ENCODE results near the gene NR1I3. TPM values are rescaled to one million over a fixed set of nuclear protein-coding genes. Genes with fewer than 3 reads are reported as not detected.

NR1I3 gene
- total RNA-seq, 4 donors from 2014 or later = not detected

GRCh38 chr1:161191971-161192370 lies 46.0 kb downstream of the NR1I3 start:
- no peaks in the 10 kb centered on the region for H3K9me3 ChIP-seq
- no peak overlapping the region for H3K4me3 ChIP-seq (replicated peaks in 1 of 3)
- intact Hi-C loops (cut with DNase I) = loop anchor here (10.0 kb wide), 1 partner anchor 193 kb away; no protein-coding TSS in a partner anchor
- WGBS, 2 donors = 65 to 68% methylated on average over 8 of the region's 8 CpGs
- TF ChIP-seq POLR2A (IDR thresholded peaks at IDR 0.05) = no peak
- TF ChIP-seq, protein P1, sequence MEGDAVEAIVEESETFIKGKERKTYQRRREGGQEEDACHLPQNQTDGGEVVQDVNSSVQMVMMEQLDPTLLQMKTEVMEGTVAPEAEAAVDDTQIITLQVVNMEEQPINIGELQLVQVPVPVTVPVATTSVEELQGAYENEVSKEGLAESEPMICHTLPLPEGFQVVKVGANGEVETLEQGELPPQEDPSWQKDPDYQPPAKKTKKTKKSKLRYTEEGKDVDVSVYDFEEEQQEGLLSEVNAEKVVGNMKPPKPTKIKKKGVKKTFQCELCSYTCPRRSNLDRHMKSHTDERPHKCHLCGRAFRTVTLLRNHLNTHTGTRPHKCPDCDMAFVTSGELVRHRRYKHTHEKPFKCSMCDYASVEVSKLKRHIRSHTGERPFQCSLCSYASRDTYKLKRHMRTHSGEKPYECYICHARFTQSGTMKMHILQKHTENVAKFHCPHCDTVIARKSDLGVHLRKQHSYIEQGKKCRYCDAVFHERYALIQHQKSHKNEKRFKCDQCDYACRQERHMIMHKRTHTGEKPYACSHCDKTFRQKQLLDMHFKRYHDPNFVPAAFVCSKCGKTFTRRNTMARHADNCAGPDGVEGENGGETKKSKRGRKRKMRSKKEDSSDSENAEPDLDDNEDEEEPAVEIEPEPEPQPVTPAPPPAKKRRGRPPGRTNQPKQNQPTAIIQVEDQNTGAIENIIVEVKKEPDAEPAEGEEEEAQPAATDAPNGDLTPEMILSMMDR (IDR thresholded peaks at IDR 0.05) = no peak
- H3K27ac ChIP-seq = no peak overlapping the region
- peaks cover 0 to 7% of the 10 kb centered on the region in 2 donors for H3K4me1 ChIP-seq
- no peak for DNase-seq
- H3K36me3 ChIP-seq = no peaks in the 10 kb centered on the region
- no peaks in the 10 kb centered on the region for H3K27me3 ChIP-seq

DNA sequence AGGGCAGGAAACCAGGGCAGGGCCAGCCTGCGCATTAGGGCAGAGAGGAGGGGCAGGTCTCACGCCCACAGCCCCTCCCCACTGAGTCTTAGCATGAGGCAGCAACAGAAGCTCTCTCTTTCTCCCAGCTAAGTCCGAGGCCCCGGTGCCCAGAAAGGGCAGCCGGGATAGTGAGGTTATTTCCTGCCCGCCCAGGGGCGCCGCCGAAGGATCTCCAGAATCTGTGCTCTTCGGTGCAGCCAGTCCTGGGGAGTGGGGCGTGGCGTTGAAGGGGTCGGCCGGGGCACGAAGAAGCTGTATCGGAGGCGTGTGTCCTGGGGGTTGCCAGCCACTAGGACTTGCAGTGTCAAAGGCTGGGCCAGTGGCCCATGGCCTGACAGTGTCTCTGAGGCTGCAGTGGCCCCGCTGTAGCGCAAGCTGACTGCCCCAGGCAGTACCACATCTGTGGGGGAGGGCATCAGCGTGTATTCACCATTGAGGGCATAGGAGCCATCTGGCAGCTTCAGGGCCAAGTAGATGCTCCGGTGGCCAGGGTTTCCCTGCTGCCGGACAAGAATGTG lies 47.0 kb downstream of the NR1I3 start:
- no peak for DNase-seq
- H3K9me3 ChIP-seq = no peaks in the 10 kb centered on the region
- intact Hi-C loops (cut with DNase I) = loop anchor here (10.0 kb wide), 1 partner anchor 194 kb away; no protein-coding TSS in a partner anchor
- no peaks in the 10 kb centered on the region for H3K36me3 ChIP-seq
- TF ChIP-seq, protein P1 (IDR thresholded peaks at IDR 0.05) = no peak
- no peak for TF ChIP-seq POLR2A (IDR thresholded peaks at IDR 0.05)
- WGBS, 2 donors = 42 to 47% methylated on average over 2 to 17 of the region's 22 CpGs
- H3K4me1 ChIP-seq = peaks cover 0 to 8% of the 10 kb centered on the region in 2 donors
- H3K4me3 ChIP-seq (replicated peaks in 1 of 3) = no peak overlapping the region
- H3K27ac ChIP-seq = no peak overlapping the region
- no peaks in the 10 kb centered on the region for H3K27me3 ChIP-seq

DNA sequence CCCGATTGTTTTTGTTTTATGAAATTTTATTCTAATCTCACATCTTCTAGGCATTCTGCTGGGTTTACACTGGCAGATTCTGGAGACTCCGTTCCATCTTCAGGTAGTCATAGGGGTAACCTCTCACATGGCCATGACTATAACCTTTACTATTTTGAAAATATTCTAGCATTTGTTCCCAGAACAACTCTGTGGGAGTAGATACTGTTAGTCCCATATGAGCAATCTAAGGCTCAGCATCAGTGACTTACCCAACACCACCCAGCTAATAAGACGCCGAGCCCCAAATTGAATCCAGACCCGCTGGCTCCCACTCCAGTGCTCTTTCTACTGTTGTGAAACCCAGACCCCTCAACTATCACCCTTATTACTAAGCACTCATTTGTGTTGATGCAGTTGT lies 49.0 kb downstream of the NR1I3 start:
- intact Hi-C loops (cut with DNase I) = no loop called here
- DNase-seq = no peak
- Histone ChIP-seq H3K27ac (no peak overlapping the region), H3K36me3 (no peaks in the 10 kb centered on the region), H3K27me3 (no peaks in the 10 kb centered on the region), H3K4me1 (peaks cover 0 to 16% of the 10 kb centered on the region in 2 donors), H3K9me3 (no peaks in the 10 kb centered on the region), H3K4me3 (replicated peaks in 1 of 3) (no peak overlapping the region)
- 86 to 90% methylated on average over 5 of the region's 5 CpGs for WGBS, 2 donors
- TF ChIP-seq, protein P1 (IDR thresholded peaks at IDR 0.05) = no peak
- no peak for TF ChIP-seq POLR2A (IDR thresholded peaks at IDR 0.05)

GRCh38 chr1:161188381-161188780 lies 49.6 kb downstream of the NR1I3 start:
- no peaks in the 10 kb centered on the region for H3K9me3 ChIP-seq
- H3K27ac ChIP-seq = no peak overlapping the region
- peaks cover 0 to 13% of the 10 kb centered on the region in 2 donors for H3K4me1 ChIP-seq
- WGBS, 2 donors = 80 to 82% methylated on average over 6 of the region's 6 CpGs
- no peak for DNase-seq
- no peak overlapping the region for H3K4me3 ChIP-seq (replicated peaks in 1 of 3)
- intact Hi-C loops (cut with DNase I) = no loop called here
- H3K27me3 ChIP-seq = no peaks in the 10 kb centered on the region
- TF ChIP-seq, protein P1 (IDR thresholded peaks at IDR 0.05) = no peak
- no peak for TF ChIP-seq POLR2A (IDR thresholded peaks at IDR 0.05)
- H3K36me3 ChIP-seq = no peaks in the 10 kb centered on the region

- 68 to 79% methylated on average over 3 of the region's 3 CpGs for WGBS, 2 donors
- intact Hi-C loops (cut with DNase I) = no loop called here
- Histone ChIP-seq H3K4me3 (replicated peaks in 1 of 3) (no peak overlapping the region), H3K27ac (no peak overlapping the region), H3K27me3 (no peaks in the 10 kb centered on the region), H3K4me1 (peaks cover 0 to 8% of the 10 kb centered on the region in 2 donors), H3K9me3 (no peaks in the 10 kb centered on the region), H3K36me3 (no peaks in the 10 kb centered on the region)
- no peak for DNase-seq
- TF ChIP-seq POLR2A (IDR thresholded peaks at IDR 0.05) = no peak
- TF ChIP-seq, protein P1 (IDR thresholded peaks at IDR 0.05) = no peak
These were observed 50.7 kb downstream of the NR1I3 start for GRCh38 chr1:161187311-161187710.
